KMS-11 (cell line): Measurements from ENCODE around the gene MT1B.

ENCODE experiments used
- H2AFZ ChIP-seq: fragments of 200-600 bp; sonication (generic); 2 replicates; pipeline ENCODE4 v1.6.1; 2016; ENCODE audit warnings: antibody characterized with exemption, mixed run types, low read depth
- H3K27ac ChIP-seq: fragments of 200-600 bp; sonication (generic); 2 replicates; pipeline ENCODE4 v1.6.1; 2016; ENCODE audit warnings: mild to moderate bottlenecking, mixed run types
- H3K27me3 ChIP-seq: fragments of 200-600 bp; sonication (generic); 2 replicates; pipeline ENCODE4 v1.6.1; 2017; ENCODE audit warnings: mild to moderate bottlenecking, low read depth, mixed run types, moderate library complexity; ENCODE audit not compliant: insufficient read depth
- H3K36me3 ChIP-seq: fragments of 200-600 bp; sonication (generic); 2 replicates; pipeline ENCODE4 v1.6.1; 2017; ENCODE audit warnings: mild to moderate bottlenecking, mixed run types; ENCODE audit not compliant: insufficient read depth
- H3K4me1 ChIP-seq: fragments of 200-600 bp; sonication (generic); 2 replicates; pipeline ENCODE4 v1.6.1; 2016; ENCODE audit warnings: mild to moderate bottlenecking, low read depth, mixed run types; ENCODE audit not compliant: poor library complexity, severe bottlenecking
- H3K4me2 ChIP-seq: fragments of 200-600 bp; sonication (generic); 2 replicates; pipeline ENCODE4 v1.7.0; 2016; ENCODE audit warnings: mild to moderate bottlenecking, mixed run types
- H3K4me3 ChIP-seq: fragments of 200-600 bp; sonication (generic); IDR thresholded peaks from 2 replicates; pipeline ENCODE4 v1.6.1; 2017; ENCODE audit warnings: low read depth, low read length, mixed read lengths; ENCODE audit not compliant: insufficient read depth
- H3K79me2 ChIP-seq: fragments of 200-600 bp; sonication (generic); 2 replicates; pipeline ENCODE4 v1.6.1; 2016; ENCODE audit warnings: low read depth, mixed run types; ENCODE audit not compliant: insufficient read depth
- H3K9ac ChIP-seq: fragments of 200-600 bp; sonication (generic); 2 replicates; pipeline ENCODE4 v1.6.1; 2016; ENCODE audit warnings: mild to moderate bottlenecking, mixed run types
- H4K20me1 ChIP-seq: fragments of 200-600 bp; sonication (generic); 2 replicates; pipeline ENCODE4 v1.6.1; 2016; ENCODE audit warnings: mild to moderate bottlenecking, mixed run types; ENCODE audit not compliant: insufficient read depth
- CTCF ChIP-seq: fragments of 200-600 bp; sonication (generic); conservative IDR thresholded peaks from 2 replicates; pipeline ENCODE4 v1.6.1; 2017; ENCODE audit warnings: low read depth, mild to moderate bottlenecking, antibody characterized with exemption, low read length, moderate library complexity, mixed read lengths

MT1B gene

GRCh38 chr16:56695246-56695645 lies 43.6 kb downstream of the MT1B start:
- H3K36me3 ChIP-seq, result no peaks in the 10 kb centered on the region
- no peaks in the 10 kb centered on the region for H4K20me1 ChIP-seq
- no peak overlapping the region for H3K4me2 ChIP-seq
- H3K79me2 ChIP-seq, result no peaks in the 10 kb centered on the region
- no peak overlapping the region for H3K9ac ChIP-seq
- no peak overlapping the region for H2AFZ ChIP-seq
- no peak overlapping the region for H3K27ac ChIP-seq
- H3K27me3 ChIP-seq, result no peaks in the 10 kb centered on the region
- H3K4me1 ChIP-seq, result no peaks in the 10 kb centered on the region
- TF ChIP-seq CTCF, result no peak
- no peak overlapping the region for H3K4me3 ChIP-seq

- H3K27me3 ChIP-seq, result no peaks in the 10 kb centered on the region
- H3K79me2 ChIP-seq, result no peaks in the 10 kb centered on the region
- H3K4me3 ChIP-seq, result no peak overlapping the region
- no peak overlapping the region for H3K9ac ChIP-seq
- TF ChIP-seq CTCF, result no peak
- peaks cover 5% of the 10 kb centered on the region for H3K4me1 ChIP-seq
- H3K27ac ChIP-seq, result no peak overlapping the region
- no peaks in the 10 kb centered on the region for H3K36me3 ChIP-seq
- no peak overlapping the region for H3K4me2 ChIP-seq
- H2AFZ ChIP-seq, result no peak overlapping the region
- H4K20me1 ChIP-seq, result no peaks in the 10 kb centered on the region
Observed at GRCh38 chr16:56697456-56698155, 45.9 kb downstream of the MT1B start.

GRCh38 chr16:56700195-56700594 lies 48.5 kb downstream of the MT1B start:
- no peak overlapping the region for H3K27ac ChIP-seq
- no peaks in the 10 kb centered on the region for H3K79me2 ChIP-seq
- TF ChIP-seq CTCF, result no peak
- no peaks in the 10 kb centered on the region for H4K20me1 ChIP-seq
- H3K4me1 ChIP-seq, result peaks cover 6% of the 10 kb centered on the region
- H3K4me3 ChIP-seq, result no peak overlapping the region
- no peak overlapping the region for H3K9ac ChIP-seq
- no peaks in the 10 kb centered on the region for H3K27me3 ChIP-seq
- no peaks in the 10 kb centered on the region for H3K36me3 ChIP-seq
- H2AFZ ChIP-seq, result no peak overlapping the region
- no peak overlapping the region for H3K4me2 ChIP-seq

- Histone ChIP-seq H3K4me1 (peaks cover 6% of the 10 kb centered on the region), H3K27ac (no peak overlapping the region), H2AFZ (no peak overlapping the region), H4K20me1 (no peaks in the 10 kb centered on the region), H3K36me3 (no peaks in the 10 kb centered on the region), H3K27me3 (no peaks in the 10 kb centered on the region), H3K9ac (no peak overlapping the region), H3K4me2 (no peak overlapping the region), H3K79me2 (no peaks in the 10 kb centered on the region), H3K4me3 (no peak overlapping the region)
- TF ChIP-seq CTCF, result no peak
Observed at GRCh38 chr16:56700631-56701030, 48.9 kb downstream of the MT1B start.
